ENCODE results near the gene SNX15.

Gene SNX15

DNA sequence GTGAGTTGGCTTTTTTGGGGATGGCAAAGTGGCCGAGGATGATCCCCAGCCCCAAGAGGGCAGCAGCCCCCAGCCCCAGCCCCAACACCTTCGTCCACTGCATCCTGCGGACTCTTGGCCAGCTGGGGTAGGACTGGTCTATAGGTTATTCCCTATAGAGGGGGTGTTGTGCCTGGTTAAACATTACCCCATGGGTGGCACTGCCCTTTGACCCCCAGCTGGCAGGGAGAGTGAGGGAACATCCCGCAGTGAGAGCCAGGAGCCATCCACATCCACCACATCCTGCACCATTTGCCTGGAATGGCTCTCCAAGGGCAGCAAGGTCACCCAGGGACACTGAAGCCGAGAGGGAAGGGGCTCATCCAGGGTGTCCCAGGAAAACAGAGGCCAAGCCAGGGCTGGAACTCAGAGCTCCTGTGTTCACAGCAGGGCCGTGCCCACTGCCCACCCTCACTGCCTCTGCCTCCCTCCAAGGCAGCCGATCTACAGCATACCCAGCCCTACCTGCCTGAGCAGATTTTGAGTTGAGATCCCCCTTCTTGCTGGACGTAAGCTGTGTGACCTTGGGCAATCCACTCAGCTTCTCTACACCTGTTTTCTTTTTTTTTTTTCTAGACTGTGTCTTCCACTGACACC is 31.3 kb downstream of the SNX15 start, which contains the start of gene NAALADL1:
NAALADL1 (minus strand) TSS at position 135 of the 636 bp plus-strand sequence; CDS start at position 103, 32 bp downstream.
- no peak for DNase-seq

DNA sequence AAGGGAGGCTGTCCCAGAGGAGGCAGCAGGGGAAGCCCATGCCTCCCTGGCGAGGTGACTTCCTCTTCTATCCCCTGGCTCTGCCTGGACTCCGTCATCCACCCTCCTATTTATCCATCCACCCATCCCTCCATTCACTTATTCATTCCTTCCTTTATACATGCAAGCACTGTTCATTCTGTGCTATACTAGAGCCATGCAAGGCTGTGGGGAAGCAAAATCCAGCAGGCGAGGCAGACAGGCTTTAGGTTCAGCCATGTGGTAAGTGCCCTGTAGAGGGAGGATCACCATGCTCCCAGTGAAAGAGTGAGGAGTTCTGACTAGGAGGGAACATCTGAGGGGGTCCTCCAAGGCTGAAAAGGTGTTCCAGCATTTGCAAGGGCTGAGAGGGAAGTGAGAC is 32.3 kb downstream of the SNX15 start:
- DNase-seq, result no peak

DNA sequence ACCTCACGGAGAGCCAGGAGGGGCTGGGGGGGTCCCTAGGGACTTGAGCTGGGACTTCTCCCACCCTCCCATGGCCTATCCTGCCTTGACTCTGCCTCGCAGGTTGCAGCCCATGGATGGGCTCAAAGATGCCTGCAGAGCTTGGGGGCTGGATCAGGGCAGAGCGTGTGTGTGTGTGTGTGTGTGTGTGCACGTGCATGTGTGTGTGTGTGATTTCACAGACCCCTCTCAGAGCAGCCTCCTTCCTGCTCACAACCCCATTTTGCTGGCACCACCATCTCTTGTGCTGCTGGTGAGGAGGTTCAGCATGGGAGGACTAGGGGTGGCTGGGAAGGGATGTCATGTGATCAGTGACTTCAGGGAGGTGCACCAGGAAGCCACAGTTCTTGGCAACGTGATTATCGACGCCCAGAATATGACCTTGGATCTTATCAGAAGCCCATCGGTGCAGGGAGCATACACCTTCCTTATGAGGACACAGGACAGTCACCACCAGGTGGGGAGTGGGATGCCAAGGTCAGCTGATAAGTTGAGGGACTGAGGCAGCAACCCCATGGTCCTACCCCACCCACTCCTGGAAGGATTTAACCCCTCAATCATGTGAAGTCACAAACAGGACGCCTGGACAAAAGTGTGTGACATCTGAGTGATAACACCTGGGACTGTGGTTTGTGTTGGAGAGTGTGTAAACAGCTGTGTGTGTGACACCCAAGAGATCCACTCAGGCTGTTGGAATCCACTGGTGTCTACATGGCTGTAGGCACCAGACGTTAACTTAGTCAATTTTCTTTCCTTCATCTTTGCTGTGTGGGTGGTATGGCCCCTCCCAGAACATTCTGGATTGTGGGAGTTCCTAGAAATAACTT is 33.0 kb downstream of the SNX15 start:
- no peak for DNase-seq

DNA sequence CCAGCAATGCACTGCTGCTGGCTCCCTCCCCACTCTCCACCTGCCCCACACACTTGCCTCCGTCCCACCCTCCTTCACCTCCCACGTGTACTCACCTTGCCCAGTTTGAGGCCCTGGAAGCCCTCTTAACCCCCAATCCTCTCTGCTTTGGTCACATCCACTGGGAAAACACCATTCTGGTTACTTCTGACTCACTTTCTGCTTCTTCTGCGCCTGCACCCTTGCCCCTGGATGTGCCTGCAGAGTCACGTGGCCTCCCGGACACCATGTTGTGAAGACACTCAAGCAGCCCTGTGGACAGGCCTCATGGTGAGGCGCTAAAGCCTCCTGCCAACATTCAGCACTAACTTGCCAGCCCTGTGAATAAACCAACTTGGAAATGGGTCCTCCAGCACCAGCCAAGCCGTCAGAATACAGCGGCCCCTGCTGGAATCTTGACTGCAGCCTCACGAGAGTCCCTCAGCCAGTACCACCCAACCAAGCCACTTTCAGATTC is 33.7 kb downstream of the SNX15 start:
- peak in 1 of 2 experiments; percentile 16 for DNase-seq

DNA sequence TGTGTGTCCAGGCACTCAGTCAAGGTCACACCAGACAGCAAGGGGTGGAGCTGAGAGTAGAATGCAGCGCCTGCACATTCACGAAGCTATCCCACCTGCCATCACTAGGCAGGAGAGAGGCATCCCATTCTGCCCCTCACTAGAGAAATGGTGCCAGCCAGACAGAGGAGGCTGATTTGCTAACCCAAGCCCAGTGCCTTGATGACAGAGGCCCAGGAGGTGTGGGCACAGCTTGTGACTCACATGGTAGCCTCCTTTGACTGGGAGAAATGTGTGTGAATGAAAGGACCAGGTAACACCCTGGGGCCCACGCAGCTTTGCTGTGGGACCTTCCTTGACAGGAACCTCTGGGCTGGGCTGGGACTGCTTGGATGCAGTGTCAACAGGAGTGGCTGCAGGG is 36.3 kb downstream of the SNX15 start:
- DNase-seq, result no peak

DNA sequence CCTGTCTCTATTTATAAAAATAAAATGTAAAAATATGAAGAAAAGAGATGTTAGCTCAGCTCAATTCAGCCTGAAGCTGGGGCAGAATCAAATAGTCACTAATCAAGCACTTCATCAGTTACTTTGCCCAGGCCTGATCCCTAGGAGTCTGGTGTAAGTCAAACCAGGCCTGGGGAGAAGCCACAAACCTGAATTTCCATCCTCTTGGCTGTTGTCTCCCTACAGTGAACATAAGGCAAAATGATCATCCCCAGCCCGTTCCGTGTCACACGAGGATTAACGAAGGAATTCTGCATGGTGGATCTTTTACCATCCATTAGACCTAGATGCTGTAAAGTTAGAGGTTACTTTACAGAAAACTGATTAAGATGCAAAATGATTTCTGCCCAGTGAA is 37.6 kb downstream of the SNX15 start:
- DNase-seq, result no peak

DNA sequence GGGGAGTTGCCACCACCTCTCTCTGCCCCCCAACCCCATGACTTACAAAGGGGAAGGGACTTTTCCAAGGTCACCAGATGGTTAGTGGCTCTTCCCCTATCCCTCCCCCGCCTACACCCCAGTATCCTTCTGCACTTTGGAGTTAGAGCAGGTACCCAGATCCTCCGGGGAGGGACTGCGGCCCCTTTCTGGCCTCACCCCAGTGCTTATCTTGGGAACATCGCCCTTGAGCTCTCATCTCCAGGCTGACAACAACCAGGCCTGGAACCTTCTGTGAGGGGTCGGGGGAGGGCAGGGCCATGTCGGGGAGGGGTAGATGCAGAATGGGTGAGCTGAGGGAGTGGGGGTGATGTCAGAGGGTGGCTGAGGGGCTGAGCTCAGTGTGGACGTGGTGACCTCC is 38.6 kb downstream of the SNX15 start:
- DNase-seq, result no peak

DNA sequence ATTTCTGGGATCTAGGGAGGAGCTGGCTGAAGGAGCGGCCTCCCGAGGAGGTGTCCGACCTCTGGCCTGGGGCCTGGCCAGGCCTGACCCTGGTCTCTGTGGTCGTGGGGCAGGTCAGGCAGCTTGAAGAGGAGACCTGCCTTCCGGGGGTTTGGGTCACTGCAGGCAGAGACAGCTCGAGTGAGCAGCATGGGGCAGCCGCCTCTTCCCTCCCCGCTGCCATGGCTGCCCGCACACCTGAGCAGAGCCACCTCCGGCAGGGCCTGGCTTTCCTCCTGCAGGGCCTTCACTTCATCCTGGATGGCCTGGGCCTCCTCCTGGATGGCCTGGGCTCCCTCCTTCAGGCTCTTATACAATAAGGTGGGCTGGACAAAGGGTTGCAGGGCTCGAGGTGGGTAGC is 39.1 kb downstream of the SNX15 start:
- DNase-seq, result no peak

DNA sequence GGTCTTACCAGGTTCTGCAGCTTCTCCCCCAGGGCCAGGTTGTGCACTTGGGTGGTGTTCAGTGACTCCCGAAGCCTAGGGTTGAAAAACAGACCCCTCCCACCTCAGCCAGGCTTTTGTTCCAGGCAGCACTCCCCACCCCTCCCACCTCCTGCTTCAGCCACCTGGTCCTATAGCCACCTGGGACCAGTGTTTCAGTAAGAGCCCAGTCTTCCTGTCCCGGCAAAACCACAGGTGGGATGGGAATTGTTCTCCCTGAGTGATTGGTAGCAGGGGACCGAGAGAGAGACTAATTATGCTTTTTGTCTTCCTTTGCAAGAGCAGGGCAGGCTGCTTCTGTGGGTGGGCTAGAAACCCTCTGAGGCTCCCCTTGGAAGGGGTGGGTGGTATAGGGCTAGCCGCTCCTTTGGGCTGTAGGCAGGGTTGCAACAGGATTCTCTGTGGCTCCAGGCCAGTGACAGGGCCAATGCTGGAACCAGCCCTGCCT is 39.6 kb downstream of the SNX15 start:
- no peak for DNase-seq

DNA sequence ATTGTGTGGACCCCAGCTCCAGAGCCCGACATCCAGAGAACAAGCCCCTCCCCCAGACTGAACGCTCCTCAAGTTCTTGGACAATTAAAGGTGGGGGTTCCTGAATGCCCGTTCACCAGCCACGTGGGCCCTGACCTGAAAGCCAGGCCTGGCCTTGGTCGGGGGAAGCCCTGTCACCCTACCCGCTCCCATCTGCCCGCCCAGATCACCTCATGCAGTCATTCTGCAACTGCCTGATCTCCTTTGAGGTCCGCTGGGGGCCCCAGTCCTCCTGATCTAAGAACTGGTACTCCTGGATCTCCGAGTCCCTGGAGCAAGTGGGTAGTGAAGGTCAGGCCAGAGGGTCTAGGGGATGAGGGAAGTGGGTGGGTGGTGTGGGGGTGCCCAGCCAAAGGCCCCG is 40.2 kb downstream of the SNX15 start:
- no peak for DNase-seq

DNA sequence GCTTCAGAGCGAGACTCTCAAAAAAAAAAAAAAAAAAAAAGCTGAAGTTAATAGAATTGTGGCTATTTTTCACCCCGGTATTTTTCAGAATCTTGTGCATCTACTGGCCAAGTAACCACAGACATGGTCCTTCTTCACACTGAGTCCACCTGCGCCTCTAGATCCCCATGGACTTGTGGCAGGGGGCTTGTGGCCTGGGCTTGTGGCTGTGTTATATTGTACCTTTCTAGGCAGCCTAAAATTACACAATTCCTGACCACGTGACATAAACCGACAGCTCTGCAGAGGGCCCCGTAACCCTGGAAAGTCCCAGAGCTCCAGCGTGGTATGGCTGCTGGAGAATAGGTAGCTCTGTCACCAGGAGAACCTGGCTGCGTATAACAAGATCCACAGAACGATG is 42.0 kb downstream of the SNX15 start:
- DNase-seq, result no peak

DNA sequence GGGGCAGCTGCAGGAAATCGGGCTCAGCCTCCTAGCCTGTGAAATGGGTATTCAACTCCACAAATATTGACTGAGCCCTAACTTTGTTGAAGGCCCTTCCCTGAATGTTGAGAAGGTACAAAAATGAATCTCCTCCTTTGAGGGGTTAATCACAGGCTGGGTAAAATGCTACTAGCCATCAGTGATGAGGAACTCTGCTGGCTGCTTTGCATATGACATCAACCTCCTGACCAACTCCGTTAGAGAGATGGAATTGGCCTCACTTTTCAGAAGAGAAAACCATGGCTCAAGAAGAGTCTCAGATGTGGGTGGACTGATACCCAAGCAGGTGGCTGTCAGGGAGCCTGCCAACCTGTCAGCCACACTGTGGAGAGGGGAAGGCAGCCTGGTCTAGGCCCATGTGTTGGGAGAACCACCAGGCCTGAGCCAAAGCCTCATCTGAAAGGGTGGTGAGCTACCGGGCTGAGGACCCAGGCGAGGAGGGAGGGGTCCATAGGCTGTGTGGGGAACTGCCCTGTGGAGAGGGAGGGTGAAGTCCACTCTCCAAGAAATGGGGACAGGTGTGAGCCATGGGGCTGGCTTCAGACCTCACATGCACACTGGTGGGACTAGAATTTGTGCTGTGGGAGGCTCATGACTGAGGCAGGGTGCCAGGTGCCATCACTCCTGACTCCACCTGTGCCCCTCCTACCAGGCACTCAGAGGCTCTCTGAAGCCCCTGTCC is 44.8 kb downstream of the SNX15 start:
- DNase-seq, result no peak

DNA sequence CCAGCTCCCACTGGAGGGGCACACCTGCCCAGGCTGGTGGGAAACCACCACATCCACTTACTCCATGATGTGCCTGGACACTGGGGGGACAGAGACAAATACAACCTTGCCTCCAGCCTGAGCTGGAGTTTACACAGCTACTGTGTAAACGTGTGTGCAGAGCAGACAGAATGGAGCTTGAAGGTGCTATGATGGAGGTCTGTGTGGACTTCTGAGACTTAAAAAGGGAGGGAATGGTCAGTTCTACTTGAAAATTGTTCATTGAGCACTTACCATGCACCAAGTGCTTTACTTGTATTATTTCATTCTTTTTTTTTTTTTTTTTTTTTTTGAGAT is 45.4 kb downstream of the SNX15 start:
- DNase-seq, result no peak

DNA sequence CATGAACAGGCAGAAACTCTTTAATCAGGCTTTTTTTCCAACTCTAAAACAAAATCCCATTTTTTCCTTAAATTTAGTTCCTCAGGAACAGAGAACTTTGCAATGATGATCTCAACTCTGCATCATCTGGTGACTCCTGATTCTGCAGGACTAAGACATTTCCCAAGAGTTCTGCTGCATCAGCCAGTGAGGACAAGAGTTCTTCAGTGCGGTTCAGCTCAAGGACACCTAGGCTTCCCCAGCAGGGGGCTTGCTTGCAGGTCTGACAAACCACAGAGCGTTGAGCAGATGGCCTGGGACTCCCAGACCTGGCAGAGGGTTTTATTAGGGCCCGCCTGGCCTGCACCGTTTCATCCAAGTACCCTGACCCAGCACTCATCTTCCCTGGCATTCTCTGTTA is 50.2 kb downstream of the SNX15 start:
- peak in 1 of 2 experiments; percentile 29 for DNase-seq

DNA sequence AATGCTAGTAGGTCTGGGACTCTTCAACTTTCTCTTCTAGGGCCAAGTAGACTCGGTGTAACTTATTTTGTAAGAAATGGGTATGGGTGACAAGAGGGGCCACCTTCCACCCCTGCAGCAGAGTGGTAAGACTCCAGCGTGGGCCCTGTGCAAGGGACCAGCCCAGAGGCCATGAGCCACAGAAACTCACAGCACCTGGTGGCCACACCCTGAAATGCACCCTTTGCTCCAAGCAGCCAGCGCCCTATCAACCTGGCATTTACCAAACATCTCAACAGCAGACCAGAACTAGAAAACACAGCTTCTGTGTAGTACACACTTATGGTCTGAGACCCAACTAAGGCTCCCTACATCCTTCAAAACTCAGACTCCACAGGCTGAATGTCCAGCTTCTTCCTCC is 50.9 kb downstream of the SNX15 start:
- no peak for DNase-seq

DNA sequence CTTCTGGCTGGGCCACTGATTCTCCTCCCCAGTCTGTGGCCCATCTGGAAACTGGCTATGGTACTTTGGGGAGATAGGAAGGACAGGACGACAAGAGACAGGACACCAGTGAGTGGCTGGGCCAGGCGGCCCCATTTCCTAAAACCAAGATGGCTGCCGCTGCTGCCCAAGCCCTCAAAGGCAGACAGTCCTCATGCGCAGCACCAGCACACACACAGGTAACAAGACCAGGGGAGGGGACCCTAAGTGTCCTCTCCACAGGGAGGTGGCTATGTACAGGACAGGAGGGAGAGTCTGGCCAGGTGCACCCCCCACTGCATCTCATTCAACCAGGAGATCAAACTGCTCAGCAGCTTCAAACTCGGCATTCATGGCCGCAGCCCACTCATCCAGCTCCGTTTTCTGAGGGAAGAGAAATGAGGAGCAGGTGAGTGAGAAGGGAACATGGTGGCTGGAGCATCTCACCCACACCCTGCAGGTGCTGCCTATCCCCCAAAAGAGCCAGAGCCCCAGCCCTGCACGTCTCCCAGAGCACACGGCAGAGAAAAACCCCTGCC is 51.6 kb downstream of the SNX15 start:
- no peak for DNase-seq

DNA sequence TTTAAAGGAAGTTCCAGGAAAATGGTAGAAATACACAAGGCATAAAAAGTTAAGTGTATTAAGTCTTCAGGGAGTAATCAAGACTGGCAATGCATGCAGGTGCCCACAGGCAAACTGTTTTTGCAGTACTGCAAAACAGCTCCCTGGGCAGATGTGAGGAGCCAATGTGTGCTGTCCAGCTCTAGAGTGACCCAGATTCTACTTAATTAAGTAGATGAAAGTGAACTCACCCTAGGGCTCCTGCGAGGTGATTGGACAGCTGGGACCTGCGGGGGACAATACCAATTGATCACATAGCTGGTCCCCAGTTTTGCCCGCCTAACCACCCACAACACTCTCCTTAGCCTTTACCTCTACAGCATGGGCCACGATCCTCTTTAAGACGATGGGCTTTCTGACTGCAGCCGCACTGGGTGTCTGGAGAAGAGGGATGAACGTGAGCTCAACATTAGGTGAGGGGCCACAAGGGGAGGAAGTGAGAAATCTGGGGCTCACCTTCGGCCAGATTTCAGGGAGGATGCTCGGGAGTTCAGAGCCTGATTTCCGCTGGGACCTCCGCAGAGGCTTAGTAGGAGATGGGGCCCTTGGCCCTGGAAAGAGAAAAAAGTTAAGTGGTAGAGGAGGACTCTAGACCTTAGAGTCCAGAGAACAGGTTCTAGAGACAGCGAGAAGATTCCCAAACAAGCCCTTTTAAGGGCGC is 56.0 kb downstream of the SNX15 start:
- no peak for DNase-seq

DNA sequence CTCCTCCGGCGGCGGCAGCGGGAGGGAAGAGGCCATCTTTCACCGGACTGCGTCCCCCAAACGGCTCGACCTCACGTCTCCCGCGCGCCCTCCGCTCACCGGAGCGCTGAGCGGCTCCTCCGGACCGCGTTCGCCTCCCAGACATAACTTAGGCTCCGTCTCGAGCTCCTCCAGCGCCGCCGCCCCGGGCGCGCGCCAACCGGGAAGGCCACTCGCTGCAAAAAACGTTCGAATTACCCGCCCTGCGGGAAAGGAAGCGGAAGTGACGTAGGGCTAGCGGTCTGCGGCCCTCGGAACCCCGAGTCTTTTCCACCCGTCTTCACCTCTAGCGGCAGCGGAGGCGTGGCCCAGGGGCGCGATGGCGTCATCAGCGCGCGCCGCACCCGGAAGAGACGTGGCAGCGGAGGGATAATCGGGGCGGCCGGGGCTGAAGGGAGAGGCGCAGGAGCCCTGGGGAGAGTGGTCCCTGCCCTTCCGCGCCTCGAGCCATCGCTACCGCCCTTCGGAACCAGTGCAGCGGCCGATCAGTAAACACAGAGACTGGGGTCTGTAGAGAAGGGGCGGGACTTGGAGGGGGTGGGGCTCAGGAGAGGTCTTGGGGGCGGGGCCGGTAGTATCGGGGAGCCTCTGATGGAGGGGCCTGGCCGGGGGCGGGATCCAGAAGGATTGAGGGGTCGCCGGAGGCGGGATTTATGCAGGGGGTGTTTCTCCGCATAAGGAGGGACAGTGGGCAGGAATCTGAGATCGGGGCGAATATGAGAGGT is 56.8 kb downstream of the SNX15 start, which contains the start of the genes CDCA5 and ZFPL1:
CDCA5 (minus strand) TSS at position 207 of the 764 bp plus-strand sequence; CDS start at position 145, 62 bp downstream.
ZFPL1 (plus strand) TSS at position 389 of the 764 bp plus-strand sequence. CDS start 477 bp downstream, outside the sequence.
- peak; percentile 92 to 95 for DNase-seq

DNA sequence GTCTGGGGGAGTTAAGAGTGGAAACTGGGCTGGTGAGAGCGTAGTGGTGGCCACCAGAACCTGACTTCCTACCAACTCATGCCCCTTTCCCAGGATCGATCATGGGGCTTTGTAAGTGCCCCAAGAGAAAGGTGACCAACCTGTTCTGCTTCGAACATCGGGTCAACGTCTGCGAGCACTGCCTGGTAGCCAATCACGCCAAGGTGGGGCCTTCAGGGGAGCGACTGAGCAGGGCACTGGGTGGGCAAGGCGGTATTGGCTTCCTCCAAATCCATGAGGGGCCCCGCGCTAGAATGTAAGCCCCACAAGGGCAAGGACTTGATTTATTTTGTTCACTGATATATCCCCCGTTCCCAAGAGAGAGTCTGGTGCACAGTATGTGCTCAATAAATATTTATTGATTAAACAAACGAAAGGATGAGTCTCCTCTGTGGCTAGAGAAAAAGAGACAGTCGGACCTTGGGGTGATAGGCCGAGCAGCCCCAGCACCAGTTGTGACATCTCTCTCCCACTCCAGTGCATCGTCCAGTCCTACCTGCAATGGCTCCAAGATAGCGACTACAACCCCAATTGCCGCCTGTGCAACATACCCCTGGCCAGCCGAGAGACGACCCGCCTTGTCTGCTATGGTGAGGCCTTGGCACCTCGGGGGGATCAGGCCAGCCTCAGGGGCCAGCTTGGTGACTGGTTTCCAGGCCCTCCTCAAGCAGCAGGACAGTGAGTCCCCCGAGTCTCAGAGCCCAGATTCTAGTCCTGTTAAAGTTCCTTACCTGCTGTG is 57.5 kb downstream of the SNX15 start:
- no peak for DNase-seq

DNA sequence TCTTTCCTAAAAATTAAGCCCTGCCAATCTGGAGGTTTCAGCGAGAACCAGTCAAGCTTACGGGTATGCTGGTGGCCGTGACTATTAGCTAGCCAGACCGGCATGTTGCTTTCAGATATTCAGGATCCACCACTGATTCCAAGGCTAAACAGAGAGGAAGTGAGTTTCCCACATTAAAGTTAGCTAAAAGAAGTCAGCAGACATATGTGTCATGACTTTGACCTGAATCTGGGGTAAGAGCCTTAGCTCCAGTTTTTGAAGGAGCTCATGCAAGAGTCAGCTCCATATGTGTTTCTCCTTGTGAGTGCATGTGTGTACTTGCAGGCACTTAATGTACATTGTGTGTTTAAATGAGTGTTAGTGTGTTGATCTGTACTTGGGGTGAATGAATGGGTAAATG is 58.2 kb downstream of the SNX15 start:
- DNase-seq, result no peak

DNA sequence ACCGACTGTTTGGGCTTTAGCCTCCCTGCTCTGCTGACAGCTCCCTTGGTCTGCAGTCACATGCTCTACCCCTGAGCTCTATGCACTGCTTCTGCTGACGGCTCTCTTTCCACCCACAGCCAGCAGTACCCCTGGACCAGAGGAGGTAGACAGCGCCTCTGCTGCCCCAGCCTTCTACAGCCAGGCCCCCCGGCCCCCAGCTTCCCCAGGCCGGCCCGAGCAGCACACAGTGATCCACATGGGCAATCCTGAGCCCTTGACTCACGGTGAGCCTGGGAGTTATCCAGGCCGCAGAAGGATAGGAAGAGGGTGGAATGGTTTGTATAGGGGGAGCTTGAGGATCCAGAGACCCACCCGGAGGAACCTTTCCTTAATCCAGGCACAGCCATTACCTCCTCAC is 59.6 kb downstream of the SNX15 start:
- DNase-seq, result no peak
